BJ (cell line): ENCODE data around the gene SMCO4. TPM values are rescaled to one million over a fixed set of nuclear protein-coding genes. Genes with fewer than 3 reads are reported as not detected.
"Not testable (repeated sequence)": the region's sequence is repeated elsewhere in the genome, so short reads cannot be mapped to it uniquely, and the experiment has no call there.

ENCODE experiments used
- CTCF ChIA-PET: fragments of 350-600 bp; formaldehyde crosslinking; extraction: SDS; loops from one replicate; lab custom pipeline; 2021; ENCODE audit warnings: antibody characterized with exemption, inconsistent platforms; lab: Yijun Ruan, JAX
- POLR2A ChIA-PET: fragments of 300-600 bp; sonication (Branson Sonifier 250); formaldehyde crosslinking; extraction: SDS; loops from one replicate; lab custom pipeline; 2021; ENCODE audit warnings: antibody characterized with exemption; lab: Charles Lee
- DNase-seq: peaks from one replicate; pipeline ENCODE4 v3.0.0-alpha.2; 2011; ENCODE audit warnings: low read depth
- H3K27me3 ChIP-seq: 2 replicates; pipeline ENCODE4 v1.6.0; 2011; ENCODE audit warnings: low read length; ENCODE audit not compliant: control insufficient read depth, insufficient read depth
- H3K36me3 ChIP-seq: 2 replicates; pipeline ENCODE4 v1.5.1; 2011; ENCODE audit warnings: low read length; ENCODE audit not compliant: control insufficient read depth, insufficient read depth
- H3K4me3 ChIP-seq: 2 replicates; pipeline ENCODE4 v1.5.1; 2011; ENCODE audit warnings: low read depth, mild to moderate bottlenecking, control low read depth, low read length
- CTCF ChIP-seq: IDR thresholded peaks from 2 replicates; pipeline ENCODE4 v1.5.1; 2011; ENCODE audit warnings: low read depth, mild to moderate bottlenecking, control low read depth, inconsistent platforms, low read length, moderate library complexity; ENCODE audit not compliant: insufficient read depth
- polyA plus RNA-seq: library from polyadenylated mRNA; depleted of rRNA; stranded (reverse); fragments of >200 nt; gene quantifications from 2 replicates; pipeline ENCODE4 v1.2.3, GENCODE V29; 2011

SMCO4 gene
- polyA plus RNA-seq, 1 experiment, result 12.8 TPM

- Histone ChIP-seq H3K36me3 (no peaks in the 10 kb centered on the region), H3K27me3 (peaks cover 9% of the 10 kb centered on the region), H3K4me3 (no peak overlapping the region)
- POLR2A ChIA-PET, result no interaction called here
- DNase-seq, result peak; percentile 19
- no peak for TF ChIP-seq CTCF
- CTCF ChIA-PET, result no interaction called here
Measured at GRCh38 chr11:93585758-93586157, 42.6 kb upstream of the SMCO4 start.

GRCh38 chr11:93583490-93583889 lies 40.3 kb upstream of the SMCO4 start:
- TF ChIP-seq CTCF, result no peak
- CTCF ChIA-PET, result no interaction called here
- POLR2A ChIA-PET, result no interaction called here
- DNase-seq, result no peak
- Histone ChIP-seq H3K36me3 (no peaks in the 10 kb centered on the region), H3K27me3 (peaks cover 6% of the 10 kb centered on the region), H3K4me3 (no peak overlapping the region)

- ChIA-PET POLR2A (no interaction called here), CTCF (no interaction called here)
- no peak for DNase-seq
- TF ChIP-seq CTCF, result no peak
- Histone ChIP-seq H3K4me3 (no peak overlapping the region), H3K36me3 (no peaks in the 10 kb centered on the region), H3K27me3 (no peaks in the 10 kb centered on the region; the same call in 1 of the 2 replicates)
Measured at GRCh38 chr11:93579187-93579751, 36.1 kb upstream of the SMCO4 start.

- Histone ChIP-seq H3K27me3 (no peaks in the 10 kb centered on the region; the same call in 1 of the 2 replicates), H3K4me3 (no peak overlapping the region), H3K36me3 (no peaks in the 10 kb centered on the region)
- ChIA-PET CTCF (interaction anchor here (0.7 to 1.5 kb wide), 3 partner anchors 18 to 343 kb away, joined by 3 to 4 read pairs (median 3); no protein-coding TSS in a partner anchor), POLR2A (interaction anchor here (0.5 to 0.6 kb wide), 3 partner anchors 14 to 163 kb away, joined by 3 read pairs; no protein-coding TSS in a partner anchor)
- TF ChIP-seq CTCF, result no peak
- peak; percentile 91 for DNase-seq
Measured at GRCh38 chr11:93577286-93577685, 34.1 kb upstream of the SMCO4 start.

- H3K4me3 ChIP-seq, H3K27me3 ChIP-seq, H3K36me3 ChIP-seq: not testable (repeated sequence)
- DNase-seq, result peak; percentile 47
- ChIA-PET POLR2A (interaction anchor here (0.5 to 0.6 kb wide), 2 partner anchors 14 to 110 kb away, joined by 3 read pairs; no protein-coding TSS in a partner anchor), CTCF (interaction anchor here (0.7 to 1.5 kb wide), 4 partner anchors 18 to 551 kb away, joined by 3 to 4 read pairs (median 3); no protein-coding TSS in a partner anchor)
Measured at GRCh38 chr11:93576870-93577269, 33.7 kb upstream of the SMCO4 start.
